ENCODE measurements around the gene EME2. TPM values are rescaled to one million over a fixed set of nuclear protein-coding genes. Genes with fewer than 3 reads are reported as not detected.

Gene EME2
- total RNA-seq, 1 experiment from 2014 or later, result 19.5 TPM

DNA sequence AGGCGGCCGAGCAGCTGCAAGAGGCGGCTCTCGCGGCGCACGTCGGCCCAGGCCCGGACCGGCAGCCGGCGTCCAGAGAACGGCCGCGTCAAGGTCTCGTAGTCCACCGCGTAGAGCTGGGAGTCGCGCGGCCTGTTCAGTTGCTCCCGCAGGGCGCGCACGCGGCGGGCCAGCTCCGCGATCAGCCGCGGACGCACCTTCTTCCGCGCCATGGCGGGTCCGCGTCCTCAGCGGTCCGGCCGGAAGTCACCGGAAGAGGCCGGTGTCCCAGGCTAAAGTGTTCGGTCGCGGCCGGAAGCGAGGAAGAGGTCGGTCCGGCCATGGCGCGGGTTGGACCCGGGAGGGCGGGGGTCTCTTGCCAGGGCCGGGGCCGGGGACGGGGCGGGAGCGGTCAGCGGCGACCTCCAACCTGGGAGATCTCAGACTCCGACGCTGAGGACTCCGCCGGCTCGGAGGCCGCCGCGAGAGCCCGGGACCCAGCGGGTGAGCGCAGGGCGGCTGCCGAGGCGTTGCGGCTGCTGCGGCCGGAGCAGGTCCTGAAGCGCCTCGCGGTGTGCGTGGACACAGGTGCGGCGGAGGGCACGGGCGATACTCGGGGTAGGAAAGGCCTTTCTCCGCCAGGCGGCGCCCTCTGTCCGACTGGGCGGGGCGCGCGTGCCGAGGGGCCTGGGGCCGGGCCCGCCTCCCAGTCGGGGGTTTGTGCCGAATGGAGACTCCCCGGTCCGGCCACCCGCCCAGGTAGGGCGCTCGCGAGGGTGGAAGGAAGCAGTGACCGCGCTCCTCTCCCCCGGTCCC lies 495 bp downstream of the EME2 start, which contains the start of gene MRPS34:
MRPS34 (minus strand) TSS at position 227 of the 795 bp plus-strand sequence; CDS start at position 212, 15 bp downstream.
- DNase-seq (ENCODE audit: low spot score), result peak; percentile 92
- H3K27me3 ChIP-seq (replicated peaks; ENCODE audit: insufficient read depth, low read depth, low read length, poor library complexity), result no peaks in the 10 kb centered on the region
- H3K4me1 ChIP-seq (ENCODE audit: insufficient read depth, low read length, poor library complexity, severe bottlenecking), result peaks cover 4% of the 10 kb centered on the region
- ChIA-PET POLR2A (ENCODE audit: low non-redundant PET) (no interaction called here), CTCF (interaction anchor here (0.7 to 1.4 kb wide), 3 partner anchors 9 to 67 kb away, joined by 3 to 5 read pairs (median 3); partner anchors contain the start of genes MAPK8IP3, NUBP2 and SPSB3)
- peak within 1 kb of the TSS; percentile 98 for H3K27ac ChIP-seq (ENCODE audit: low read depth, low read length, poor library complexity, severe bottlenecking)
- intact Hi-C loops (cut with micrococcal nuclease; ENCODE audit: unreplicated experiment), result loop anchor here (10.0 kb wide), 1 partner anchor 52 kb away; the partner anchor contains the start of genes FAHD1 and HAGH
- H3K9me3 ChIP-seq (ENCODE audit: low read depth, low read length, poor library complexity, severe bottlenecking), result no peaks in the 10 kb centered on the region
- TF ChIP-seq EZH2 (IDR thresholded peaks at IDR 0.05; ENCODE audit: borderline replicate concordance, low read depth, low read length, poor library complexity, severe bottlenecking), result no peak
- TF ChIP-seq, protein P1, sequence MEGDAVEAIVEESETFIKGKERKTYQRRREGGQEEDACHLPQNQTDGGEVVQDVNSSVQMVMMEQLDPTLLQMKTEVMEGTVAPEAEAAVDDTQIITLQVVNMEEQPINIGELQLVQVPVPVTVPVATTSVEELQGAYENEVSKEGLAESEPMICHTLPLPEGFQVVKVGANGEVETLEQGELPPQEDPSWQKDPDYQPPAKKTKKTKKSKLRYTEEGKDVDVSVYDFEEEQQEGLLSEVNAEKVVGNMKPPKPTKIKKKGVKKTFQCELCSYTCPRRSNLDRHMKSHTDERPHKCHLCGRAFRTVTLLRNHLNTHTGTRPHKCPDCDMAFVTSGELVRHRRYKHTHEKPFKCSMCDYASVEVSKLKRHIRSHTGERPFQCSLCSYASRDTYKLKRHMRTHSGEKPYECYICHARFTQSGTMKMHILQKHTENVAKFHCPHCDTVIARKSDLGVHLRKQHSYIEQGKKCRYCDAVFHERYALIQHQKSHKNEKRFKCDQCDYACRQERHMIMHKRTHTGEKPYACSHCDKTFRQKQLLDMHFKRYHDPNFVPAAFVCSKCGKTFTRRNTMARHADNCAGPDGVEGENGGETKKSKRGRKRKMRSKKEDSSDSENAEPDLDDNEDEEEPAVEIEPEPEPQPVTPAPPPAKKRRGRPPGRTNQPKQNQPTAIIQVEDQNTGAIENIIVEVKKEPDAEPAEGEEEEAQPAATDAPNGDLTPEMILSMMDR (conservative IDR thresholded peaks at IDR 0.05; ENCODE audit: low read depth, low read length), result peak; percentile 64
- peak within 1 kb of the TSS; percentile 63 for H3K4me3 ChIP-seq (ENCODE audit: low read depth, low read length, poor library complexity, severe bottlenecking)
- peaks cover 19% of the 10 kb centered on the region for H3K36me3 ChIP-seq (ENCODE audit: insufficient read depth, low read length, poor library complexity, severe bottlenecking)
- BruUV-seq (replicated peaks), result no TSS peak

- Histone ChIP-seq H3K4me3 (ENCODE audit: low read depth, low read length, poor library complexity, severe bottlenecking) (peak overlapping the region; percentile 63), H3K9me3 (ENCODE audit: low read depth, low read length, poor library complexity, severe bottlenecking) (no peaks in the 10 kb centered on the region), H3K4me1 (ENCODE audit: insufficient read depth, low read length, poor library complexity, severe bottlenecking) (peaks cover 4% of the 10 kb centered on the region), H3K36me3 (ENCODE audit: insufficient read depth, low read length, poor library complexity, severe bottlenecking) (peaks cover 18% of the 10 kb centered on the region), H3K27me3 (replicated peaks; ENCODE audit: insufficient read depth, low read depth, low read length, poor library complexity) (no peaks in the 10 kb centered on the region), H3K27ac (ENCODE audit: low read depth, low read length, poor library complexity, severe bottlenecking) (peak overlapping the region; percentile 98)
- BruUV-seq (replicated peaks), result no TSS peak
- ChIA-PET POLR2A (ENCODE audit: low non-redundant PET) (no interaction called here), CTCF (interaction anchor here (1.4 kb wide), 1 partner anchor 68 kb away, joined by 3 read pairs; the partner anchor contains the start of gene MAPK8IP3)
- no peak for TF ChIP-seq EZH2 (IDR thresholded peaks at IDR 0.05; ENCODE audit: borderline replicate concordance, low read depth, low read length, poor library complexity, severe bottlenecking)
- TF ChIP-seq, protein P1 (conservative IDR thresholded peaks at IDR 0.05; ENCODE audit: low read depth, low read length), result 0 out of 2 replicates have a peak, but pooled peaks have one; percentile 5
- DNase-seq (ENCODE audit: low spot score), result no peak
- intact Hi-C loops (cut with micrococcal nuclease; ENCODE audit: unreplicated experiment), result loop anchor here (10.0 kb wide), 1 partner anchor 51 kb away; the partner anchor contains the start of genes FAHD1 and HAGH
Observed at GRCh38 chr16:1773703-1774447, 1.3 kb downstream of the EME2 start.

DNA sequence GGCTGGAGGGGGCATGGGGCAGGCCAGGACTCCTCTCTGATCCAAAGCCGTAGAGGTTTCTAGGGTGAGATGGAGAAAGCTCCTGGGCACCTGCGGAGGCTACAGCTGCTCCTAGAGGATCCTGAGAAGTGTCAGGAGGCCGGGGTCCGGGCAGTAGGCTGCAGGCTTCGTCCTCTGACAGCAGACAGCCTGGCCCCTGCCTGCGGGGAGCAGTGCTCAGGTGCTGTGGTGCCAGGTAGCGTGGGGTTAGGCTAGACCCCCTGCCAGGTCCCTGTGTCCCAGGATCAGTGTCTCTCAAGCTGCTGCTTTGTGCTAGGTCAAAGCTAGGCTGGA lies 1.8 kb downstream of the EME2 start:
- Histone ChIP-seq H3K36me3 (ENCODE audit: insufficient read depth, low read length, poor library complexity, severe bottlenecking) (peaks cover 18% of the 10 kb centered on the region), H3K4me3 (ENCODE audit: low read depth, low read length, poor library complexity, severe bottlenecking) (peak overlapping the region; percentile 63), H3K27me3 (replicated peaks; ENCODE audit: insufficient read depth, low read depth, low read length, poor library complexity) (no peaks in the 10 kb centered on the region), H3K27ac (ENCODE audit: low read depth, low read length, poor library complexity, severe bottlenecking) (no peak overlapping the region), H3K4me1 (ENCODE audit: insufficient read depth, low read length, poor library complexity, severe bottlenecking) (peaks cover 4% of the 10 kb centered on the region), H3K9me3 (ENCODE audit: low read depth, low read length, poor library complexity, severe bottlenecking) (no peaks in the 10 kb centered on the region)
- ChIA-PET CTCF (no interaction called here), POLR2A (ENCODE audit: low non-redundant PET) (no interaction called here)
- intact Hi-C loops (cut with micrococcal nuclease; ENCODE audit: unreplicated experiment), result loop anchor here (10.0 kb wide), 1 partner anchor 50 kb away; the partner anchor contains the start of genes FAHD1 and HAGH
- BruUV-seq (replicated peaks), result no TSS peak
- TF ChIP-seq EZH2 (IDR thresholded peaks at IDR 0.05; ENCODE audit: borderline replicate concordance, low read depth, low read length, poor library complexity, severe bottlenecking), result no peak
- TF ChIP-seq, protein P1 (conservative IDR thresholded peaks at IDR 0.05; ENCODE audit: low read depth, low read length), result no peak
- no peak for DNase-seq (ENCODE audit: low spot score)

Measured in A673 (cell line).